Mesodermal cell (in vitro differentiated cells): ENCODE results near the gene RHOXF1.
"Not testable (repeated sequence)": the region's sequence is repeated elsewhere in the genome, so short reads cannot be mapped to it uniquely, and the experiment has no call there.

Experiments
- H3K27ac ChIP-seq: 2 replicates; pipeline ENCODE4 v1.7.0; 2013; ENCODE audit warnings: mild to moderate bottlenecking, low read depth, low read length, moderate library complexity; ENCODE audit not compliant: severe bottlenecking
- H3K36me3 ChIP-seq: 2 replicates; pipeline ENCODE4 v1.7.1; 2013; ENCODE audit warnings: mild to moderate bottlenecking, low read length, moderate library complexity; ENCODE audit not compliant: control insufficient read depth, insufficient read depth
- H3K4me1 ChIP-seq: one replicate; pipeline ENCODE4 v1.7.1; 2013; ENCODE audit warnings: mild to moderate bottlenecking, low read length; ENCODE audit not compliant: insufficient read depth, control insufficient read depth, poor library complexity, severe bottlenecking
- H3K4me3 ChIP-seq: 2 replicates; pipeline ENCODE4 v1.7.0; 2013; ENCODE audit warnings: low read length, control low read depth, mild to moderate bottlenecking; ENCODE audit not compliant: insufficient read depth, poor library complexity, severe bottlenecking; ENCODE audit errors: extremely low read depth
- H3K9me3 ChIP-seq: 2 replicates; pipeline ENCODE4 v1.7.1; 2013; ENCODE audit warnings: mild to moderate bottlenecking, low read length, moderate library complexity; ENCODE audit not compliant: control insufficient read depth
- WGBS, 2 experiments: methylation state at CpG; one replicate each; pipeline ENCODE4 v1.1.5; 2013; ENCODE audit warnings: missing lambda C conversion rate in 2 of 2; ENCODE audit not compliant: insufficient coverage in 2 of 2; 5-methylcytosine and 5-hydroxymethylcytosine counted together

RHOXF1 gene

GRCh38 chrX:120085553-120086185 lies 30.0 kb downstream of the RHOXF1 start:
- not testable (repeated sequence) for H3K27ac ChIP-seq, H3K36me3 ChIP-seq, H3K4me3 ChIP-seq, H3K4me1 ChIP-seq, H3K9me3 ChIP-seq
- no CpG with 5 or more reads among the region's 12 CpGs for WGBS, 2 experiments

- not testable (repeated sequence) for H3K36me3 ChIP-seq, H3K4me3 ChIP-seq, H3K9me3 ChIP-seq, H3K4me1 ChIP-seq, H3K27ac ChIP-seq
- WGBS, 2 experiments, result no CpG with 5 or more reads among the region's 15 CpGs
These were observed 38.1 kb downstream of the RHOXF1 start, which contains the start of gene RHOXF2B for GRCh38 chrX:120077590-120077989. TSS of gene RHOXF2B (minus strand) at chrX:120077690. CDS start at chrX:120077552, 138 bp downstream.

DNA sequence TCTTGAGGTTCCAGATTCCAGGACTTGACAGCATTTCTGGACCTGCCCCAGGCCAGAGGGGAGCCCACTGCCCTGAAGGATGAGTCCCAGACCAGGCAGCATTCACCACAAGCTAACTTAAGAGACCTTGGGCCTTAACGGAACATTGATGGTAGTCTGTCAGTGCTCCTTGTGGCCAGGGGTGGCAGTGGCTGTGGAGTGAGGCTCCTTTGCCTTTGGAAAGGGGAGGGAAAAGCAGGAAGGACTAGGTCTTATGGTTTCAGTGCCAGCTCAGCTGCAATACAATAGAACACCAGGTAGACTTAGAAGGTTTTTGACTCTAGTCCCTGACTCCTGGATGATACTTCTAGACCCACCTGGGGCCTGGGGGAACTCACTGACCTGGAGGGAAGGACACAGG lies 49.5 kb downstream of the RHOXF1 start:
- H3K4me1 ChIP-seq, H3K9me3 ChIP-seq, H3K4me3 ChIP-seq, H3K36me3 ChIP-seq, H3K27ac ChIP-seq: not testable (repeated sequence)
- WGBS, 2 experiments, result no CpG with 5 or more reads among the region's 1 CpG
